GM12891 (cell line): ENCODE data around the gene ZNF878.

Experiments used
- POLR2A ChIP-seq: IDR thresholded peaks from 2 replicates; pipeline ENCODE4 v1.6.1; 2011; ENCODE audit warnings: low read depth, low read length, control low read depth
- POLR2AphosphoS5 ChIP-seq: IDR thresholded peaks from 2 replicates; pipeline ENCODE4 v1.6.1; 2011; ENCODE audit warnings: low read depth, low read length, control low read depth
- POU2F2 ChIP-seq: IDR thresholded peaks from 2 replicates; pipeline ENCODE4 v1.6.1; 2011; ENCODE audit warnings: low read depth, mild to moderate bottlenecking, control low read depth, low read length, moderate library complexity
- SPI1 ChIP-seq: IDR thresholded peaks from 2 replicates; pipeline ENCODE4 v1.6.1; 2011; ENCODE audit warnings: low read depth, low read length, control low read depth
- TAF1 ChIP-seq: IDR thresholded peaks from 2 replicates; pipeline ENCODE4 v1.6.1; 2011; ENCODE audit warnings: low read depth, low read length, control low read depth

- TF ChIP-seq POLR2A (peak; percentile 75), TAF1 (peak; percentile 86), SPI1 (no peak), POLR2AphosphoS5 (peak; percentile 66; the same call in 1 of the 2 replicates), POU2F2 (no peak)
These were observed at the start of gene ZNF878 for GRCh38 chr19:12052497-12053169.
